ENCODE data around the gene THSD7B.
"Not testable (repeated sequence)": the region's sequence is repeated elsewhere in the genome, so short reads cannot be mapped to it uniquely, and the experiment has no call there.

Gene THSD7B

GRCh38 chr2:137700250-137700649 lies 934.9 kb downstream of the THSD7B start:
- H3K4me3 ChIP-seq (ENCODE audit: low read depth, low read length); DNase-seq (ENCODE audit: low read depth): not testable (repeated sequence)

DNA sequence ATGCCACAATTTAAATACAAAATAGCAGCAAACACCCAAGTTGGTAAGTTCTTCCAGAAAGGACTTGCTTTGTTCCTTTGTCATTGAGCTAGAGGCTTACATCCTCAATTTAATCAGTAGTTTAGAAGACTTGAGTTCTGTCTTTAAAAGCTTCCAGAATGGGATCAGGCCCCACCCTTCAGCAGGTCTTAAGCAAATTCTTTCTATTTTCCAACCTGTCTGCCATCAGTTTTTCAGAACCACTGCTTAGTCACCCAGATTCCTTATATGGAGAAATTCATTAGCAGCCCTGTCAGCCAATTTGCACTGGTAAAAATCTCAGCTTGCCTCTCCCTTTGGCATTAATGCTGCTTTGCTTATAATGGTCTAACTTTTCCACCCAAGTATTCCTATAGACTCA lies 935.3 kb downstream of the THSD7B start:
- DNase-seq (ENCODE audit: low read depth) = no peak

GRCh38 chr2:137705296-137705695 lies 940.0 kb downstream of the THSD7B start:
- DNase-seq (ENCODE audit: low read depth) = no peak
- H3K4me3 ChIP-seq (ENCODE audit: low read depth, low read length) = no peak overlapping the region

More for the DNA sequence above, 935.3 kb downstream of the THSD7B start:
- H3K4me3 ChIP-seq (ENCODE audit: low read depth, low read length) = no peak overlapping the region

GRCh38 chr2:137706786-137707613 lies 941.7 kb downstream of the THSD7B start:
- DNase-seq (ENCODE audit: low read depth) = no peak

GRCh38 chr2:137708311-137708710 lies 943.0 kb downstream of the THSD7B start:
- H3K4me3 ChIP-seq (ENCODE audit: low read depth, low read length) = no peak overlapping the region

More at GRCh38 chr2:137706786-137707613, 941.7 kb downstream of the THSD7B start:
- H3K4me3 ChIP-seq (ENCODE audit: low read depth, low read length) = no peak overlapping the region

DNA sequence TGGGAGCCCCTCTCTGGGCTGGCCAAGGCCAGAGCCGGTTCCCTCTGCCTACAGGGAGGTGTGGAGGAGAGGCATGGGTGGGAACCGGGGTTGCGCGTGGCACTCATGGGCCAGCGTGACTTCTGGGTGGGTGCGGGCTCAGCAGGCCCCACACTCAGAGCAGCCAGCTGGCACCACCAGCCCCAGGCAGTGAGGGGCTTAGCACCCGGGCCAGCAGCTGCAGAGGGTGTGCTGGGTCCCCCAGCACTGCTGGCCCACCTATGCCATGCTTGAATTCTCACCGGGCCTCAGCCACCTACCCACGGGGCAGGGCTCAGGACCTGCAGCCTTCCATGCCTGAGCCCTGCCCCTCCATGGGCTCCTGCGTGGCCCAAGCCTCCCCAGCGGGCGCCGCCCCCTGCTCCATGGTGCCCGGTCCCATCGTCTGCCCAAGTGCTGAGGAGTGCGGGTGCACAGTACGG lies 950.4 kb downstream of the THSD7B start:
- DNase-seq (ENCODE audit: low read depth) = no peak
- no peak overlapping the region for H3K4me3 ChIP-seq (ENCODE audit: low read depth, low read length)

More at GRCh38 chr2:137708311-137708710, 943.0 kb downstream of the THSD7B start:
- DNase-seq (ENCODE audit: low read depth) = no peak

- no peak overlapping the region for H3K4me3 ChIP-seq (ENCODE audit: low read depth, low read length)
- DNase-seq (ENCODE audit: low read depth) = no peak
Measured at GRCh38 chr2:137718786-137719185, 953.4 kb downstream of the THSD7B start.

- H3K4me3 ChIP-seq (ENCODE audit: low read depth, low read length) = no peak overlapping the region
- DNase-seq (ENCODE audit: low read depth) = no peak
Measured at GRCh38 chr2:137721733-137722132, 956.4 kb downstream of the THSD7B start.

DNA sequence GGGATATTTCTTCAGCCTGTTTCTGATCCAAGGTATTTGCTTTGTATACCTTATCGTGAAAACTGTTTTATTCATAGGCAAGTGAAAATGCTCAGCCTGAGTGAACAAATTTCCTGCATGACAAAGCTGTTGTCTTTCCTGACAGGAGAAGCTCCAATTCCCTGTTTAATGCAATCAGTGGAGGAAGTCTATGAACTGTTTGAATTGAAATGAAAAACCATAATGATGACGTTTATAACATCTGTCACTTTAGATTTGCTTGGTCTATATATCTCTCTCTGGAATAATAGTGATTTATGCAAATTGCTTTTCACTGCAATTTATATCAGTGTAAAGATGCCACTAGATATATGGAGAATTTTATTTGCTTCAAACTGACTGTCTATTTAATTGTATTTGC lies 959.6 kb downstream of the THSD7B start:
- DNase-seq (ENCODE audit: low read depth) = no peak
- no peak overlapping the region for H3K4me3 ChIP-seq (ENCODE audit: low read depth, low read length)
